Urinary bladder (tissue), 4 donors: ENCODE data around the gene GH2. TPM values are rescaled to one million over a fixed set of nuclear protein-coding genes. Genes with fewer than 3 reads are reported as not detected.

Experiments used
- DNase-seq: peaks from one replicate; pipeline ENCODE4 v3.0.0-alpha.2; 2015; ENCODE audit errors: extremely low spot score
- H3K27ac ChIP-seq: one replicate; pipeline ENCODE4 v1.5.1; 2013; ENCODE audit warnings: low read depth, mild to moderate bottlenecking, moderate library complexity
- H3K36me3 ChIP-seq: one replicate; pipeline ENCODE4 v1.6.1; 2013; ENCODE audit warnings: mild to moderate bottlenecking, moderate library complexity; ENCODE audit not compliant: insufficient read depth
- H3K4me1 ChIP-seq: one replicate; pipeline ENCODE4 v1.6.1; 2013; ENCODE audit warnings: mild to moderate bottlenecking, moderate library complexity; ENCODE audit not compliant: insufficient read depth
- H3K4me3 ChIP-seq: one replicate; pipeline ENCODE4 v1.5.1; 2013; ENCODE audit warnings: low read depth, low read length
- WGBS: extraction: QIAGEN DNeasy Blood & Tissue Kit; methylation state at CpG from one replicate; pipeline ENCODE4 v1.1.7; 2013; 5-methylcytosine and 5-hydroxymethylcytosine counted together
- polyA plus RNA-seq: library from polyadenylated mRNA; stranded (reverse); fragments of 200-250 nt; gene quantifications from one replicate; pipeline ENCODE4 v1.2.3, GENCODE V29; 2013
- total RNA-seq: library from RNA; depleted of rRNA; stranded (reverse); fragments of >200 nt; gene quantifications from one replicate; pipeline ENCODE4 v1.2.3, GENCODE V29; 2014
- donor health status: healthy with polysubstance abuse.
- donor health status: healthy.

Gene GH2
- total and polyA plus RNA-seq, 2 donors = not detected

DNA sequence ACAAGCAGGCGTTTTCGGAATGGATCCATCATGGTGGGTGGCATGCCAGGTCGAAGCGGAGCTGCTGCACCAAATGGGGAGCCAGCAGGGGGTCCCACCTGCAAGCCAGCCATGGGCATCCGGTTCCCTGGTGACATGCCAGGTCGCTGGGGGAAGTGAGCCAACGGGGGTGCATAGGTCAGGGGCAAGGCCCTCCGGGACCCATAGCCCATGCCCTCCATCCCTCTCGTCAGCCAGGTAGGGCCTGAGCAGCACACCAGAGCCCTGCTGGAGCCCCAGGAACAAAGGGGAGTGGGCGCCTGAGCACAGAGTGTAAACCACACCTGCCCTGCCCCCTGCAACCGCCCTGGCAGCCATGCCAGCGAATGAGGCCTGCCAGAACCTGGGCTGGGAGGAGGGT, 44.3 kb downstream of the GH2 start:
- 92% methylated on average over 12 of the region's 12 CpGs for WGBS
- Histone ChIP-seq H3K27ac (no peak overlapping the region), H3K36me3 (peaks cover 2% of the 10 kb centered on the region), H3K4me3 (no peak overlapping the region), H3K4me1 (no peaks in the 10 kb centered on the region)
- DNase-seq = no peak

DNA sequence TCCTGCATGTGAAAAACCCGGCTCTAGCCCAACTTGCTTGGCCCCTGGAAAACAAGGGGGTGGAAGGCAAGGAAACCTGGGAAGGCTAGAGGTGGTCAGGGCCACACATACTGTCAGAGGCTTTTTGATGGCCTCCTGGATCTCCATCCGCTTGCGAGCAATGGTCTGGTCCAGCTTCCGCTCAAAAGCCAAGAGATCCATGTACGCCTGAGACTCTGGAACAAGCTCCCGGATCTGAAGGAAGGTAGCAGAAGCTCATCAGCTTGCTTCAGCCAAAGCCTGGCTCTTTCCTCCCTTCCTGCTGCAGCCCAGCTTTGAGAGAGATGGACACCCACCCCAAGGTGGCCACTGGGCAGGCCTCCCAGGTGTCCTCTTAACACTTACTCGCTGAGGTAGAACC, 44.9 kb downstream of the GH2 start:
- WGBS = 96% methylated on average over 7 of the region's 7 CpGs
- H3K36me3 ChIP-seq = peaks cover 4% of the 10 kb centered on the region
- H3K4me1 ChIP-seq = no peaks in the 10 kb centered on the region
- DNase-seq = no peak
- H3K4me3 ChIP-seq = no peak overlapping the region
- no peak overlapping the region for H3K27ac ChIP-seq

DNA sequence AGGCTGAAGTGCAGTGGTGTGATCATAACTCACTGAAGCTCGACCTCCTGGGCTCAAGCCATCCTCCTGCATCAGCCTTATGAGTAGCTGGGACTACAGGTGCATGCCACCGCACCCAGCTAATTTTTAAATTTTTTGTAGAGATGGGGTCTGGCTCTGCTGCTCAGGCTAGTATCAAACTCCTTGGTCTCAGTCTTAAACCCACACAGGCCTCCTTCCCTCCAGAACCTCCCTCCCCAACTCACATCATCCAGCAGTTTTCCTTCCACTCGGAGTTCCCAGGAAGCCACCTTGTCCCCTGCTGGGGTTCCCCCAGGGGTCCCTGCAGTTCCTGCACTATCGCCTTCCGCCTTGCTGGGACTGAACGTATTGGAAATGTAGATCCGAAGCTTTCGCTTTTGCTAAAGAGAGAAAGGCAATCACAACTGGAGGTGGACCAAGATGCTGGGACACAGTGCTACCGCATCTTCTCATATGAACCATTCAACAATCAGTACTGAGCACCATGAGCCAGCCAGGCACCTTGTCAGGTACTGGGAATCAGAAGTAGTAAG, 46.5 kb downstream of the GH2 start:
- Histone ChIP-seq H3K4me3 (no peak overlapping the region), H3K4me1 (no peaks in the 10 kb centered on the region), H3K27ac (no peak overlapping the region), H3K36me3 (peaks cover 4% of the 10 kb centered on the region)
- 88% methylated on average over 9 of the region's 9 CpGs for WGBS
- DNase-seq = no peak

DNA sequence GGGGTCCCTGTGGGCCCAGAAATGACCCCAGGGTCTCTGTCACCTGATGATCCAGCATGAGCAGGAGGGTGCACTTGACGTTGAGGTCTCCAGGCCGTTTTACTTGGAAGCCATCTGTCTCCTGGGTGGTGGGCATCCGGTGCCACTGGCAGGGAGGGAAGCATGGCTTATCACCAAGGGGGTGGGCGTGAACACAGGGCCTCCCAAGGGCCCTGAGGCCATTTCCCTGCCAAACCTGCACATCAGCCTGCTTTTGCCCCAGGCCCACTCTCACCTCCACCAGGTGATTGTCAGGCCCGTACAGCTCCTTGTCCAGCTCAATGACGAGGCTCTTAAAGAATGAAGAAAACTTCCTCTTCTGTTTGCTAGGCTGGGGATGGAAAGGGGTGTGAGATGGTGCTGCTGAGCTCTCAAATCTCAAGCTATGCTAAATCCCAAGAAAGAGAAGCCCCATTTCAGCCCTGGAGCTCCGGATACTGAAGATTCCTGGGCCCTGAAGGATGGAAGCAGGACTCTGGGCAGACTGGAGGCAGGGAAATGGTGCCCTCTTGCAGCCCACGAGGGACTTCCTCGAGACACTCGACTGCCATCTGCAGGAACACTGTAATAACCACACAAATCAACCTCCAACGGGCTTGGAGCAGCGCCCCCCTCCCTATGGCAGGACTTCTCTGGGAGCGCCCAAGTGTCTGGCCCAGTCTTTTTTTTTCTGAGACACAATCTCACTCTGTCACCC, 47.1 kb downstream of the GH2 start:
- Histone ChIP-seq H3K4me3 (no peak overlapping the region), H3K27ac (no peak overlapping the region), H3K36me3 (peaks cover 4% of the 10 kb centered on the region), H3K4me1 (no peaks in the 10 kb centered on the region)
- WGBS = 47% methylated on average over 13 of the region's 13 CpGs
- no peak for DNase-seq

DNA sequence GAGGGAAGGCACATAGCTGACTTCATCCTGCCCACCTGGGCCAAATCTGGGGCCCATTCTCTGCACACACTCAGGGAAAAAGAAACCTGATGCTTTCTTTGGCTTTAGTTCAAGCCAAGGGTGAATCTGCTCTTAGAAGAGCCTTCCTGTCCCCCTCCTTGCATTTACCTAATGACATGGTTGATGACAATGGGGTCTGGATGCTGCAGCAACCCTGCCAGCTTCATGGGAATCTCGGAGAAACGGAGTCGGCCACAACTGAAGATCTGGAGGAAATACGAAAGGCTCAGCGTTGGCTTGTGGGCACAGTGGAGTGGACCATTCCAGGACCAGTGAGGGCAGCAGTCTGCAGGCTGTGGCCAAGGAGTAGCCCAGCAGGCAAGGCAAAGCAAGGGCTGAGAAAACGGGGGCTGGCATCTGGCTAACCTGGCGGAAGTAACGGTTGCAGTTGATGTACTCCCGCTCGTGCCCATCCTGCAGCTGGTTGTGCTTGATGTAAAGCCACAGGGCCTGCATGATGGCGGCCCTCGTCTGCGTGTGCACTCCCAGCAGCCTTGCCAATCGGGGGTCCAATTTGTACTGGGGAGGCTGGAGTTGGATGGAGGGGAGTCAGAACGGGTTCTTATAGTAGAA, 47.9 kb downstream of the GH2 start:
- WGBS = 91% methylated on average over 15 of the region's 15 CpGs
- Histone ChIP-seq H3K4me1 (no peaks in the 10 kb centered on the region), H3K27ac (no peak overlapping the region), H3K36me3 (peaks cover 4% of the 10 kb centered on the region), H3K4me3 (no peak overlapping the region)
- DNase-seq = no peak

DNA sequence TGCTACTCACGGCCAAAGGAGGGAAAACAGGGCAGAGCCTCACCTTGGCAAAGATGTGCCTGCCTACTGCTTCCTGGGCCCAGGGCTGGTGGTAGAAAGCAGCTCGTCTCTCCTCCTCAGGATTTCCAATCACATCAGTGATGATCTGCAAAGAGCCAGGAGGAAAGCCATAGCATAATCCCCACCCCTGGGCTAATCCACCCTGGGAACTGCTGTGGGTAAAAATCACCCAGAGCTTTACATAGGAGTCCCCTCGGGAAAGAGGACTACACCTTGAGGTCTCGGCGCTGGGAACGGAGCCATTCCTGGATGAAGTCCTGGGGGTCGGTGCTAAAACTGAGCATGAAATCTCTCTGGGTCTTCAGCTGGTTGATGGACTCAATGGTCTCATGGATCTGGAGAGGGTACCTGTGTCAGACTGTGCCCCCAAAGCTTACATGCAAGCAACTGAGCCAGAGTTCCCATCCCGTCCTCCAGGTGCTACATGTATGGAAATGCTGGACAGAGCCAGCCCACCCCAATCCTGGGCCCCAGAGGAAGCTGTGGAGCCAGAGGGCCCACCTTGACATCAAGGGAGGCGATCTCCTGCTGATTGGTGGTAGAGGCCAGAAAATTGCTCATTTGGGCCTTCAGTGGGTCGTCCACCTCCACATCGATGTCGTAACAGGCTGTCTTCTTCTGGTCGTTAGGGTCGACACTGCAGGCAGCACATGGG, 48.6 kb downstream of the GH2 start:
- H3K36me3 ChIP-seq = peaks cover 4% of the 10 kb centered on the region
- DNase-seq = no peak
- no peak overlapping the region for H3K4me3 ChIP-seq
- WGBS = 81% methylated on average over 14 of the region's 14 CpGs
- no peak overlapping the region for H3K27ac ChIP-seq
- no peaks in the 10 kb centered on the region for H3K4me1 ChIP-seq

DNA sequence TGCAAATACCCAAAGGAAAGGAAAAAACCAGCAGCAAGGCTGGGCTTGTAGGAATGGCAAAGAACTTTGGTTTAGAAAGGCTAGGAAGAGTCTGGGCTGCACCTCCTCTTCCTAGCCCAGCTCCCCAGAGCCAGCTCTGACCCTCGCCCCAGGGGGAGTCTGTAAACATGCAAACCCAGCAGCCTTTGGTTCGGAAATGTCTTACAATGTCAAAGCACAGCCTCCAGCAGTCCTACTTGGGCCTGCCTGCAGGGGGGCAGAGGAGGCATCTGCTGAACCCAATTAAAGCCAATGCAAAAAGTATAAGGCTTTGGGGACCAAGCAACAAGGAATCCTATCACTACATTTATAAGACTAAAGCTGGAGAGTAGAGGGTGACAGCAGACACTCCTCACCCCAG, 49.3 kb downstream of the GH2 start:
- WGBS = 71% methylated on average over 2 of the region's 2 CpGs
- DNase-seq = no peak
- Histone ChIP-seq H3K27ac (no peak overlapping the region), H3K4me3 (no peak overlapping the region), H3K4me1 (no peaks in the 10 kb centered on the region), H3K36me3 (peaks cover 4% of the 10 kb centered on the region)

DNA sequence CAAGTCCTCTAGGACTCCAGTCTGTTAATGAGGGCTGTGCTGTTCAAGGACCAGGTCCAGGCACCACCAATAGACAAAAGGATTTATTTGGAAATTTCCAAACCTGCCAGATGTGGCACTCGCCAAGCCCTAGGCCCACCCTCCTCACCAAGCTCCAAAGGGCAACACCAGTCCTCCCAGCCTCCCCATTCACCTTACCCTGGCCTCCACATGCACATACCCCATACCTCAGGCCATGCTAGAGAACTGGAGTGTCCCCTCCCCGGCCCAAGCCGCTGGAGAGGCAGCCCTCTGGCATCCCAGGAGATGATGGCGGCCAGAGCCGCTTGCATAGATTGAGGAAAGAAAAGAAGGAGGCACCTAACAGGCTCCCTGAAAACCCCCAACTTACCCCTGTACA, 49.7 kb downstream of the GH2 start:
- WGBS = 87% methylated on average over 5 of the region's 5 CpGs
- H3K36me3 ChIP-seq = peaks cover 4% of the 10 kb centered on the region

DNA sequence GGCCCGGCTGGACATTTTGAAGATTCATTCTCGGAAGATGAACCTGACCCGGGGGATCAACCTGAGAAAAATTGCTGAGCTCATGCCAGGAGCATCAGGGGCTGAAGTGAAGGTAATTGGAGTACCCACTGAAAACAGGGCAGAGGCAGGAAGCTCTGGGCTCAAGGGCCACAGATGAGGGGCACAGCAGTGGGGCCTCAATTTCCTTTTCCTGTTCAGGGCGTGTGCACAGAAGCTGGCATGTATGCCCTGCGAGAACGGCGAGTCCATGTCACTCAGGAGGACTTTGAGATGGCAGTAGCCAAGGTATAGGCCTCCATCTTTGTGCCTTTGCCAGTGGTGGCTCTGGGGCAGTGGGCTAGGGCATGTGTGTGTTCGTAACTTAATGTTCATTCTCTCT, 50.2 kb downstream of the GH2 start:
- H3K4me3 ChIP-seq = no peak overlapping the region
- H3K36me3 ChIP-seq = peaks cover 4% of the 10 kb centered on the region
- DNase-seq = no peak
- no peak overlapping the region for H3K27ac ChIP-seq
- 79% methylated on average over 8 of the region's 8 CpGs for WGBS
- H3K4me1 ChIP-seq = no peaks in the 10 kb centered on the region

More for the DNA sequence above, 49.7 kb downstream of the GH2 start:
- Histone ChIP-seq H3K4me1 (no peaks in the 10 kb centered on the region), H3K27ac (no peak overlapping the region), H3K4me3 (no peak overlapping the region)
- DNase-seq = no peak

DNA sequence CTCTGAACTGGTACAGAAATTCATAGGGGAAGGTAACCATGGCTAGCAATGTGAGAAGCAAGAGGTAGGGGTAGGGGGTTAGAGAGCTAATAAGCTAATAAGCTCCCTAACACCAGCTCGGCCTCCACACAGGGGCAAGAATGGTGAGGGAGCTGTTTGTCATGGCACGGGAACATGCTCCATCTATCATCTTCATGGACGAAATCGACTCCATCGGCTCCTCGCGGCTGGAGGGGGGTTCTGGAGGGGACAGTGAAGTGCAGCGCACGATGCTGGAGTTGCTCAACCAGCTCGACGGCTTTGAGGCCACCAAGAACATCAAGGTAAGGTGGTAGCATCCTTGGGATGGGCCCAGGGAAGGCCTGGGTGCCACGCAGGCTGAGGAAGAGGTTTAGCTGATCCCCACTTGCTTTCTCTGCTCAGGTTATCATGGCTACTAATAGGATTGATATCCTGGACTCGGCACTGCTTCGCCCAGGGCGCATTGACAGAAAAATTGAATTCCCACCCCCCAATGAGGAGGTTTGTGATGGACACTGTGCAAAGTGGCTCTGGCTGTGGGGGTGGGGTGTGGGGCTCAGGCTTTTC, 50.7 kb downstream of the GH2 start:
- no peak overlapping the region for H3K4me3 ChIP-seq
- H3K36me3 ChIP-seq = peaks cover 4% of the 10 kb centered on the region
- H3K27ac ChIP-seq = no peak overlapping the region
- no peak for DNase-seq
- no peaks in the 10 kb centered on the region for H3K4me1 ChIP-seq
- 85% methylated on average over 15 of the region's 15 CpGs for WGBS

DNA sequence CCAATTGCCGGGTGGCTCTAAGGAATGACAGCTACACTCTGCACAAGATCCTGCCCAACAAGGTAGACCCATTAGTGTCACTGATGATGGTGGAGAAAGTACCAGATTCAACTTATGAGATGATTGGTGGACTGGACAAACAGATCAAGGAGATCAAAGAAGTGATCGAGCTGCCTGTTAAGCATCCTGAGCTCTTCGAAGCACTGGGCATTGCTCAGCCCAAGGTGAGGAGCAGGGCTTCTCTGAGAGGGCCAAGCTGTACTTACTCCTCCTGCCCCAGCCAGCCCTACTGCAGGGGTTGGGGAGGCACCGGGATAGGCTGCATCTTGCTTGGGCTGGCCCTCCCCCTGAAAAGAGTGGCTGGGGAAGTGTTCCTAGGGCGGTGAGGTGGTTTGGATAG, 51.5 kb downstream of the GH2 start:
- 90% methylated on average over 5 of the region's 5 CpGs for WGBS
- H3K4me3 ChIP-seq = no peak overlapping the region
- no peak overlapping the region for H3K27ac ChIP-seq
- no peaks in the 10 kb centered on the region for H3K4me1 ChIP-seq
- DNase-seq = no peak
- H3K36me3 ChIP-seq = peaks cover 4% of the 10 kb centered on the region
